Renal cortex interstitium (tissue), 11 donors: ENCODE results near the gene CIZ1. TPM values are rescaled to one million over a fixed set of nuclear protein-coding genes. Genes with fewer than 3 reads are reported as not detected.

Source experiments
- DNase-seq, 11 donors: peaks; one replicate each; pipeline ENCODE4 v3.0.0-alpha.2; 2013; ENCODE audit warnings: low read depth in 9 of 11, low spot score in 4 of 11; ENCODE audit errors: extremely low read depth in 1 of 11
- polyA plus RNA-seq, 3 donors: library from polyadenylated mRNA; unstranded; fragments of 120-200 nt; gene quantifications; one replicate each; pipeline ENCODE4 v1.2.1, GENCODE V29; 2013; ENCODE audit not compliant: insufficient read length in 3 of 3

Gene CIZ1
- polyA plus RNA-seq, 3 donors, result 115 to 139 (median 124) TPM

- DNase-seq, result no peak
Measured at GRCh38 chr9:128153060-128153946, 38.1 kb downstream of the CIZ1 start.

DNA sequence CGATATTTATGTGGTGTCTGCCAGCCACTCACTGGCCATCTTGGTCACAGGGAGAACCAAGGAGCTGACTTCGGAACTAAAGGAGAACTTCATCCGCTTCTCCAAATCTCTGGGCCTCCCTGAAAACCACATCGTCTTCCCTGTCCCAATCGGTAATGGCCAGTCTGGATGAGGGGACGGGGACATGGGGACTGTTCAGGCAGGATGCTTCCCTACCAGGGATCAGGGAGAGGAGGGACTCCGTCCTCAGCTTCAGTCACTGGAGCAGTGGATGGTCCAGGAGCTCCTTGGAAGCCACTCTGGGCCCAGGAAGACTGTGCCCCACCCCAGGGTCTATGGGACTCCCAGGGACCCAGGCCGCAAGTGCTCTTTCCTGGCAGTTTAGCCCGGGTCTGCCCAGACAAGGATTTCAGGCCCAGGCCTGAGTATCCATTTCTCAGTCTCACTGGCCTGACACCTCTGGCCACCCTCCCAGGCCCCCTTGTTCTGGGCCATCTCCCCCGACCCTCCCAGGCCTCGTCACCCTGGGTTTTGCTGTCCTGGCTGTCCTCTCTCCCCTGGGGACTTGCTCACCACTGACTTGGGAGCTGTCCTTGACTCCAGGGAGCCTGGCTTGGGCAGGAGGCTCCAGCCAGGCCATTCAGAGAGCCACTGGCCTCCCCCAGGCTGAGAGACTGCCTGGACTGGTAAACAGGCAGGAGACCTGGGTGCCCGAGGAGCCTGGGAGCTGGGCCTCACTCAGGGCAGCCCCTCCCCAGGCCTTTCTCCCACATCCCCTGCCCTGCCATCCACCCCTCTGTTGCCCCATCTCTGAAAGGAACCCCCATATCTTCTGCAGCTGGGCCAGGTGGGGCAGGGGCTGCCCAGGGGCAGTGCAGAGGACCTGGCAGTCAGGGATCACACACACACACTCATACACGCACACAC is 39.0 kb downstream of the CIZ1 start:
- no peak for DNase-seq

- DNase-seq, result no peak
Measured at GRCh38 chr9:128151309-128152132, 39.9 kb downstream of the CIZ1 start.

DNA sequence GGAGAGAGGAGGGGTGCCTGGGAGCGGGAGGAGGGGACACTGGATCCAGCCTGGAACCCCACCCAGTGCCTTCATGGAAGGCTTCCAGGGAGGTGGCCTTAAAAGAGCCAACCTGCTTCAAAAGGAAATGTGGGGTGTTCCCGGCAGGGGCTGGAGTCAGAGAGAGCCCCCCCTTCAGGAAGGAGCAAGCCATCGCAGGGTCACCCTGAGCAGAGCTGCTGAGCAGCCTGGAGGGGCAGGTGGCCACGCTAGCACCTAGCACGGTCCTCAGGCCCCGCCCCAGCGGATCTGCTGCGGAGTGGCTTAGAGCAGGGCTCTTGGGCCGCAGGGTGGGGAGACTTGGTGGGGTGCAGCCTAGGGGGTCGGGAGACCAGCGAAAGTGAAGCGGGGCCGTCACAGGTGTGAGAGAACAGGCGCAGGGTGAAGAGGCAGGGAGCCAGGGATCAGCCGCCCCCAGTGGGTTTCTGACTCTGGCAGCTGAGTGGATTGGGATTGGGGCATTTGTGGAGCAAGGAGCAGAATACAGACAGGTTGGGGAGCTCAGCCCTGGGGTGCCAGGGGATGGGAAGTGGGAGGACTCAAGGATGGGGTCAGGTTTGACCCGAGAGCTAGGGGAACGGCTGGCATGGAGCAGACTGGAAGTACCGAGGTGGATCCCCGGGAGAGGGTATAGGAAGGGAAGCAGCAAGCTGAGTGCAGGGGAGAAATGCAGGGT is 40.6 kb downstream of the CIZ1 start:
- DNase-seq, result no peak

DNA sequence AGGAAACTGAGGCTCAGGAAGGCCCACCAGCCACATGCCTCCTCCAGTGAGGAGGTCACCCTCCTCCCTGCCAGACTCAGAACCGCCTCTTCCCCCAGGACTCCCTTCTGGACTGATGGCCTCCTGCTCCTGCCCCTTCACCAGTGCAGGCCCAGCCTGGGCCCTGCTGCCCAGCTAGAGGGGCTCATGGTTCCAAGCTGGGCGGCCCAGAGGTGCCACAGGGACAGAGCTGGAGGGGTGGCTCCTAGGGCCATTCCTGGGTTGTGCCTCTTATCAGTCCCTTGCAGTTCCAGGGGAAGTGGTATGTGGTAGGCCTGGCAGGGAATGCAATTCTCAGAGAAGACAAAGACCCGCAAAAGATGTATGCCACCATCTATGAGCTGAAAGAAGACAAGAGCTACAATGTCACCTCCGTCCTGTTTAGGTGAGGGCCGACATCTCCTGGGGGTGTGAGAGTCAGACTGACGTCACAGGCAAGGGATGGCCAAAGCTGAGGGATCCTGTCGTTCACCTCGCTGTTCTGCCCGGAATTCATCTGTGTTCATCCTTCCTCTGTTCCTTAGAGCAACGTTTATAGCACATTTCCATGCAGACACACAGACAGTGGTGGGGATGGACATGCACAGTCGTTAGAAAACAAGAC is 41.3 kb downstream of the CIZ1 start:
- no peak for DNase-seq

GRCh38 chr9:128149001-128149701 is 42.2 kb downstream of the CIZ1 start, which contains the start of gene LCN2:
LCN2 (plus strand) TSS chr9:128149453; CDS start chr9:128149526, 73 bp downstream.
- no peak for DNase-seq

GRCh38 chr9:128148509-128149000 is 42.8 kb downstream of the CIZ1 start:
- DNase-seq, result no peak

- no peak for DNase-seq
Measured at GRCh38 chr9:128146591-128147120, 44.7 kb downstream of the CIZ1 start.

GRCh38 chr9:128145951-128146351 is 45.4 kb downstream of the CIZ1 start:
- DNase-seq, result no peak

DNA sequence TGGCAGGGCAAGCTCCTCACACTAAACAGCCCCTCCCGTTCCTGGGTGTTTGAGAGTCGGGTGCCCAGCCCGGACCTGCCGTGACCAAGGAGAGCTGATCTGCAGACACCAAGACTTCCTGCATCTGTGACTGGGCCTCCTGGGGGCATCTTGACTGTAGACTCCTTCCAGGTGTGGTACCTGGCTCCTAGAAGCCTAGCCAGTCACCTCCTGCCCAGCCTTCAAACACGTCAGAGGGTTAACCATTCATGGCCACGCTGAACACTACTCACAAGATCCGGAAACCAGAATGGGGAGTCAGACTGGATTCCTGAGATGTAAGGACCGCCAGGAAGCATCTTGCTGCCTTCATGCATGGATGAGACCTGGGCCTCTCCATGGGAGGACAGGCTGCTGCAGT is 45.8 kb downstream of the CIZ1 start:
- peak in 4 of 11 donors; percentile 42 to 73 (median 60) for DNase-seq

- DNase-seq, result no peak
Measured at GRCh38 chr9:128144239-128145181, 46.9 kb downstream of the CIZ1 start.

- no peak for DNase-seq
Measured at GRCh38 chr9:128143525-128144238, 47.7 kb downstream of the CIZ1 start.

DNA sequence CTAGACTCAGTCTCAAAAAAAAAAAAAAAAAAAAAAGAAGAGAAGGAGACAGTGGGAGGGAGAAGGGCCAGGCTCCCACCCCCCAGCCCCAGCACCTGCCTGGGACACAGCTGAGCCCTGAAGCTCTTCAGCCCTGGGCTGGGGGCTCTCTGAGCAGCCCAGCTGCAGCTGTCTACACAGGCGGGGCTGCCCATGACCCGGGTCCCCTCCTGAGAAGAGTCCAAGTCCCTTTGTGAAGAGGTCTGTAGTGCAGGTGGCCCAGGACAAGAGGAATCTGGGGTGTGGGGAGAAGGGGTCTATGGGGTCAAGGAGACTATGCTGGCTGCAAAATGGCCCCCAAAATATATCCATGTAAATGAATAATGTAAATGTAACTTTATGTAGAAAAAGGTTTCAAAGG is 48.8 kb downstream of the CIZ1 start:
- DNase-seq, result no peak

DNA sequence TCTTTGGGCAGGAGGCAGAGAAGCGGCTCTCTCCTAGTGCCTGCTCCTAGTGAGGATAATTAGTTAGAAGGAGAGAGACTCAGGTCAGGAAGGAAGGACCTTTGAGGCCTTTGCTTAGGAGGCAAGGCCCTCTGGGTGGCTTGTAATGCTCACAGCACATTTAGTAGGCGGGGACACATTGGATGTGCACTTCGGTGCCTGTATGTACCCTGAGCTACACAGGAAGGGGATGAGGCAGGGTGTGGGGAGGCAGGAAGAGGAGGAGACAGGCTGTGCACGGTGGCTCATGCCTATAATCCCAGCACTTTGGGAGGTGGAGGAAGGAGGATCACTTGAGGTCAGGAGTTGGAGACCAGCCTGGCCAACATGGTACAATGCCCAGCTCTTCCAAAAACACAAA is 49.3 kb downstream of the CIZ1 start:
- no peak for DNase-seq

- DNase-seq, result no peak
Measured at GRCh38 chr9:128141604-128142003, 49.8 kb downstream of the CIZ1 start.
